SK-N-MC (cell line): ENCODE data around the gene NCK2.

Experiments used
- DNase-seq: peaks from one replicate; pipeline ENCODE4 v3.0.0-alpha.2; 2011; ENCODE audit warnings: low read depth, low spot score
- H3K27ac ChIP-seq: fragments of 200-600 bp; sonication (generic); 2 replicates; pipeline ENCODE4 v1.5.1; 2016; ENCODE audit warnings: mixed run types
- H3K36me3 ChIP-seq: fragments of 200-600 bp; sonication (generic); 2 replicates; pipeline ENCODE4 v1.6.1; 2017; ENCODE audit warnings: antibody characterized with exemption, low read length, mixed read lengths; ENCODE audit not compliant: insufficient read depth
- H3K4me3 ChIP-seq: fragments of 200-600 bp; sonication (generic); 2 replicates; pipeline ENCODE4 v1.5.1; 2016
- H3K9ac ChIP-seq: fragments of 200-600 bp; sonication (generic); 2 replicates; pipeline ENCODE4 v1.8.0; 2017; ENCODE audit warnings: mixed run types, mixed read lengths; ENCODE audit not compliant: insufficient read length
- H3K9me3 ChIP-seq: fragments of 200-600 bp; sonication (generic); 2 replicates; pipeline ENCODE4 v1.6.1; 2017; ENCODE audit warnings: low read depth, mild to moderate bottlenecking, antibody characterized with exemption, low read length, moderate library complexity, mixed read lengths
- EZH2 ChIP-seq: fragments of 200-600 bp; sonication (generic); IDR thresholded peaks from one replicate; pipeline ENCODE4 v1.6.1; 2017; ENCODE audit warnings: antibody characterized with exemption
- FOXP2 ChIP-seq: optimal IDR thresholded peaks from 2 replicates; pipeline ENCODE3; 2011; ENCODE audit warnings: mild to moderate bottlenecking, moderate library complexity; ENCODE audit not compliant: insufficient read depth; ENCODE audit errors: extremely low read length, control extremely low read depth
- POLR2AphosphoS5 ChIP-seq: IDR thresholded peaks from 2 replicates; pipeline ENCODE4 v1.6.1; 2012; ENCODE audit warnings: mild to moderate bottlenecking, low read depth, low read length, borderline replicate concordance

The NCK2 gene

GRCh38 chr2:105840933-105841332, 96.2 kb downstream of the NCK2 start:
- Histone ChIP-seq H3K36me3 (no peaks in the 10 kb centered on the region), H3K9me3 (no peaks in the 10 kb centered on the region), H3K9ac (no peak overlapping the region), H3K4me3 (no peak overlapping the region), H3K27ac (no peak overlapping the region)
- DNase-seq: no peak
- no peak for TF ChIP-seq FOXP2
- no peak for TF ChIP-seq POLR2AphosphoS5
- TF ChIP-seq EZH2: no peak

- no peaks in the 10 kb centered on the region for H3K36me3 ChIP-seq
Observed at GRCh38 chr2:105841551-105841950, 96.8 kb downstream of the NCK2 start.

GRCh38 chr2:105842555-105842954, 97.8 kb downstream of the NCK2 start:
- TF ChIP-seq EZH2 (no peak), FOXP2 (no peak), POLR2AphosphoS5 (no peak)
- Histone ChIP-seq H3K4me3 (no peak overlapping the region), H3K27ac (no peak overlapping the region), H3K9ac (no peak overlapping the region), H3K36me3 (no peaks in the 10 kb centered on the region), H3K9me3 (no peaks in the 10 kb centered on the region)
- no peak for DNase-seq

More at GRCh38 chr2:105841551-105841950, 96.8 kb downstream of the NCK2 start:
- DNase-seq: no peak
- Histone ChIP-seq H3K27ac (no peak overlapping the region), H3K9ac (no peak overlapping the region), H3K9me3 (no peaks in the 10 kb centered on the region), H3K4me3 (no peak overlapping the region)
- TF ChIP-seq EZH2: no peak
- no peak for TF ChIP-seq FOXP2
- TF ChIP-seq POLR2AphosphoS5: no peak

GRCh38 chr2:105843476-105844374, 99.0 kb downstream of the NCK2 start:
- Histone ChIP-seq H3K9ac (no peak overlapping the region), H3K9me3 (no peaks in the 10 kb centered on the region), H3K27ac (no peak overlapping the region), H3K36me3 (no peaks in the 10 kb centered on the region), H3K4me3 (no peak overlapping the region)
- no peak for TF ChIP-seq FOXP2
- TF ChIP-seq POLR2AphosphoS5: no peak
- no peak for TF ChIP-seq EZH2
- no peak for DNase-seq

- no peak for TF ChIP-seq POLR2AphosphoS5
- no peak for TF ChIP-seq FOXP2
- TF ChIP-seq EZH2: no peak
- Histone ChIP-seq H3K4me3 (no peak overlapping the region), H3K9me3 (no peaks in the 10 kb centered on the region), H3K9ac (no peak overlapping the region), H3K36me3 (no peaks in the 10 kb centered on the region), H3K27ac (no peak overlapping the region)
- no peak for DNase-seq
Observed at GRCh38 chr2:105845976-105846375, 101.3 kb downstream of the NCK2 start.

GRCh38 chr2:105847056-105847455, 102.3 kb downstream of the NCK2 start:
- Histone ChIP-seq H3K9ac (no peak overlapping the region), H3K36me3 (no peaks in the 10 kb centered on the region), H3K9me3 (no peaks in the 10 kb centered on the region), H3K27ac (no peak overlapping the region), H3K4me3 (no peak overlapping the region)
- no peak for TF ChIP-seq POLR2AphosphoS5
- TF ChIP-seq FOXP2: no peak
- TF ChIP-seq EZH2: no peak
- no peak for DNase-seq

GRCh38 chr2:105848367-105848766, 103.7 kb downstream of the NCK2 start:
- no peak overlapping the region for H3K9ac ChIP-seq
- no peaks in the 10 kb centered on the region for H3K36me3 ChIP-seq
- TF ChIP-seq POLR2AphosphoS5 (no peak), FOXP2 (no peak)
- H3K9me3 ChIP-seq: no peaks in the 10 kb centered on the region
- H3K27ac ChIP-seq: no peak overlapping the region
- no peak for DNase-seq
- no peak overlapping the region for H3K4me3 ChIP-seq

GRCh38 chr2:105849431-105850179, 104.9 kb downstream of the NCK2 start:
- no peaks in the 10 kb centered on the region for H3K9me3 ChIP-seq
- no peak for TF ChIP-seq POLR2AphosphoS5
- TF ChIP-seq EZH2: no peak
- TF ChIP-seq FOXP2: no peak
- H3K4me3 ChIP-seq: no peak overlapping the region
- H3K36me3 ChIP-seq: no peaks in the 10 kb centered on the region
- no peak for DNase-seq
- no peak overlapping the region for H3K9ac ChIP-seq
- H3K27ac ChIP-seq: no peak overlapping the region
